Measurements from ENCODE around the gene RBAK.
"Not testable (repeated sequence)": the region's sequence is repeated elsewhere in the genome, so short reads cannot be mapped to it uniquely, and the experiment has no call there.

The RBAK gene

GRCh38 chr7:5053175-5053574, 7.5 kb downstream of the RBAK start:
- no peak for DNase-seq

GRCh38 chr7:5063698-5064097, 18.0 kb downstream of the RBAK start:
- no peak for DNase-seq

DNA sequence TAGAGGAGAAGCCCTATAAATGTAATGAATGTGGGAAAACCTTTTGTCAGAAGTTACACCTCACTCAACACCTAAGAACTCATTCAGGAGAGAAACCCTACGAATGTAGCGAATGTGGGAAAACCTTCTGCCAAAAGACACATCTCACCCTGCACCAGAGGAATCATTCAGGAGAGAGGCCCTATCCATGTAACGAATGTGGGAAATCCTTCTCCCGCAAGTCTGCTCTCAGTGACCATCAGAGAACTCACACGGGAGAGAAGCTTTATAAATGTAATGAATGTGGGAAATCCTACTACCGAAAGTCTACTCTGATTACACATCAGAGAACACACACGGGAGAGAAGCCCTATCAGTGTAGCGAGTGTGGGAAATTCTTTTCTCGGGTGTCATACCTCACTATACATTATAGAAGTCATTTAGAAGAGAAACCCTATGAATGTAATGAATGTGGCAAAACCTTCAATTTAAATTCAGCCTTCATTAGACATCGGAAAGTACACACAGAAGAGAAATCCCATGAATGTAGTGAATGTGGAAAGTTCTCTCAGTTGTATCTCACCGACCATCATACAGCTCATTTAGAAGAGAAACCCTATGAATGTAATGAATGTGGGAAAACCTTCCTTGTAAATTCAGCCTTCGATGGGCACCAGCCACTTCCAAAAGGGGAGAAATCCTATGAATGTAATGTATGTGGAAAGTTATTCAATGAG, 18.9 kb downstream of the RBAK start:
- no peak for DNase-seq

GRCh38 chr7:5065107-5065407, 19.4 kb downstream of the RBAK start:
- no peak for DNase-seq

DNA sequence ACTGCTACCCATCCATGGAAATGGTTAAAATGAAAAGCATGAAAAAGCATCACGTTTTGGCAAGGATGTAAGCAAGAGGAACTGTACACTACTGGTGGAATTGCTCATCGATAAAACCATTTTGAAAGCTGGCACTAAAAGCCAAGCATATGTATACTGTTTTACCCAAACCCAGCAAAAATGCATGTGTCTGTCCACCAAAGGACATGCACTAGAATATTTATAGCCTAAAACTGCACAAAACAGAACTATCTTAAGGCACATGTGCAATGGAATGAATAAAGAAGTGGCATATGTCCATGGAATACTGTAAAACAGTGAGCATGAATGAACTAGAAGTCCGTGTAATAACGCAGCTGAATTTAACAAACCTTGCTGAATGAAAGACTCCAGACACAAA, 22.9 kb downstream of the RBAK start:
- DNase-seq: no peak

DNA sequence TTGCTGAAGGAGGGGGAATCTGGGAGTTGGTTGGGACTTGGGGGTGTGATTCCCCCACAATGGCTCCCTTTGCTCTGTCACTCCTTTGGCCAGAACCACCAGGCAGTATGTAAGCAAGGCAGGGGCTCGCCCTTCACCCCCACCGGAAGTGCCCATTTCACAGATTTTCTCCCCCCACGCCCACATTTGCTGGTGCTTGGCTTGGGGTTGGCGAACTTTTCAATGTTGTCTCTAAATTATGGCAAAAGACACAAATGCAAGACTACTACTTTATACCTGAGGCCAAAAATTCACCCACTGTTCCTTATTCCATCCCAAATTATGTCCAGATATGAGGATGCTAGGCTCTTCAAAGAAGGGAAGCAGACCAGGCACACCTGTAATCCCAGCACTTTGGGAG, 24.5 kb downstream of the RBAK start:
- DNase-seq: no peak

DNA sequence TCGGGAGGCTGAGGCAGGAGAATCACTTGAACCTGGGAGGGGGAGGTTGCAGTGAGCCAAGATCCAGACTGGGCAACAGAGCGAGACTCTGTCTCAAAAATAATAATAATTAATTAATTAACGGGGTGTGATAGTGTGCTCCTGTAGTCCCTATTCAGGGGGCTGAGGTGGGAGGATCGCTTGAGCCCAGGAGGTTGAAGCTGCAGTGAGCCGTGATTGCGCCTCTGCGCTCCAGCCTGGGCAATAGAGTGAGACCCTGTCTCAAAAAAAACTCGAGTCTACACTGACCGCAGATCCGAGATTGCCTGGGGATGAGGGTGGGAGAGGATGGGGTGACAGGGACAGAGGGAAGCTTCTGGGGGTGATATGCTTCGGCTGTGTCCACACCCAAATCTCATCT, 29.5 kb downstream of the RBAK start:
- not testable (repeated sequence) for DNase-seq

GRCh38 chr7:5077740-5078139, 32.1 kb downstream of the RBAK start:
- DNase-seq: no peak

DNA sequence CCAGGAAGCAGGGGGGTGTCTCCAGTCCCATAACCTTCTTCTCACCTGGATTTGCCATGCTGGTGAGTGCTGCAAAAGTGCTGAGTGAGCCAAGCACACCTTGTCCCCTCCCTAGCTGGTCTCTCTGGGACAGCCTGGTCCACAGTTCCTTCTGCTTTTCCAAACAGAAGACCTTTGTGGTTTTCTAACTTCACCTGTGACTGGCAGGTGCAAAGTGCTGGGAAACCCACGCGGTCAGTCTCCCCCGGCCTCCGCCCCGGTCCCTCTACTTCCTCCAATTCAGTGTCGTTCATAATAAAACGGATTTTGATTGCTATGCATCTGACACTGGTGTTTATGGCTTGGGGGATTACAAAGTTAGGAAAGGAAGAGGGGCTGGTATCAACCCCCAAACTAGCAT, 37.1 kb downstream of the RBAK start:
- no peak for DNase-seq

- no peak for DNase-seq
Observed at GRCh38 chr7:5083311-5083711, 37.7 kb downstream of the RBAK start.

DNA sequence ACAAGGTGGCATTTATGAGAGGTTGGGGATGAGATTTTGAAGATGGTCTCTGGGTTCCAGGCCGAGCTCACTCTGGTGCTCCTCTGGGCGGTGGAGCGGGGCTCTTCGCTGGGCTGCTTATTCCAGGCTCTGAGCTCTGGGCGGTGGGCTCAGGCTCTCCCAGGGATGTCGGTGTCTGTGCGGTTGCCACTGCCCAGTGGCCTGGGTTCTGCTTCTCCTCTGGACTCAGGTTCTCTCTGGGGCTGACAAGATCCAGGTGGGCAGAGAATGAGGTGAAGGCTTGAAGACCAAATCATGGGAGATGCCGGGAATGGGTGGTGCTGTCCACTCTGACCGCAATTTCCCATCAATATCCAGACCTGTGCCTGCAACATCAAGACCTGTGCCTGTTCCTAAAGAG, 40.6 kb downstream of the RBAK start:
- DNase-seq: no peak

- not testable (repeated sequence) for DNase-seq
Observed at GRCh38 chr7:5088228-5088833, 42.7 kb downstream of the RBAK start.

DNA sequence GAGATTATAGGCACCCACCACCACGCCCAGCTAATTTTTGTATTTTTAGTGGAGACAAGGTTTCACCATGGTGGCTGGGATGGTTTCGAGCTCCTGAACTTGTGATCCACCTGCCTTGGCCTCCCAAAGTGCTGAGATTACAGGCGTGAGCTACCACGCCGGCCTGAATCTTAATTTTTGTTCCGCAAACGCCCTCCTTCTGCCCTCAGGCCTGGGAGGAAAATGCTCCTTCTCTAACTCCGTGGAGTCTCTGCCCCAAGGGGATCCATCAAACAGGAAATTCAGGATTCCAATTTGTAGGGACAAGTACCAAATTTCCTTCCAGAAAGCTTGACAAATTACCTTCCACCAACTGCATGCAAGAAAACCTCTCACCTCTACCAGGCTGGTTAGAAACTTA, 43.2 kb downstream of the RBAK start:
- no peak for DNase-seq

DNA sequence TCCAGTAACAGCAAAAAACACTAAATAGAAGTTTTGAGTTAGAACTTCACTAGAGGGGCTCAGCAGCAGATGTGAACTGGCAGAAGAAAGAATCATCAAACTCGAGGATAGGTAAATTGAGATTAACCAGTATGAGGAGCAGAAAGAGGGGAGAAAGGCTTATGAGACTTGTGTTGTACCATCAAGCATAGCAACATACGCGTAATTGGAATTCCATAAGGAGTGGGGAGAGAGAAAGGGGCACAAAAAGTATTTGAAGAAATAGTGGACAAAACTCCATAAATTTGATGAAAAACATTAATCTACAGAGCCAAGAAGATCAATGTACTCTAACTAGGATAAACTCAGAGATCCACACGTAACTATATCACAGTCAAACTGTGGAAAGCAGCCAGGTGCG, 48.3 kb downstream of the RBAK start:
- DNase-seq: no peak

GRCh38 chr7:5094641-5095040, 49.0 kb downstream of the RBAK start:
- no peak for DNase-seq

- DNase-seq: no peak
Observed at GRCh38 chr7:5116359-5116758, 70.7 kb downstream of the RBAK start.

- no peak for DNase-seq
Observed at GRCh38 chr7:5117095-5117970, 71.7 kb downstream of the RBAK start.

Measured in activated CD8-positive, alpha-beta memory T cell treated with anti-CD3 and anti-CD28 coated beads, Interleukin-2, amount 50 U/mL, for 4 hours (primary cell).